ENCODE measurements around the gene KCNIP1.

- TF ChIP-seq POLR2A (IDR thresholded peaks at IDR 0.05) = no peak
- no peak for TF ChIP-seq CTCF (IDR thresholded peaks at IDR 0.05)
These were observed 139.1 kb downstream of the KCNIP1 start for GRCh38 chr5:170642776-170643436.

All from body of pancreas (tissue), 4 donors.